ENCODE data around the gene VSTM4.

VSTM4 gene

DNA sequence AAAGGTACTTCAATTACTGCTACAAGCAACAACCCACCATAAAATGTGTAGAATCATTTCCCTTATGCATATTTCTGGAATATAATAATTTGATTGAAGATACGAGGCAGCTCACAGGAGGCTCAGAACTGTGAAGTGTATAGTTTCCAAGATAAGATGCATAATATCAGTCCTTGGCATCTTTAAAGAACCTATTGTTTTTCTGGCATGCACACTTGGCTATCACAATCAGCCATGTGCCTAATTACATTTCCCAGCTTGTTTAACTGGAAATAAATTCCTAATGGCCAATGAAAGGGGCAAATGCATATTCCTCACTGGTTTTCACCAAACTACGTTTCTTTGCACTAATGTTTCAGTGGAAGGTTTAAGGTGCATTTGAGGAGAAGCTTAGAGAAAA, 92.3 kb downstream of the VSTM4 start:
- H3K9me3 Mint-ChIP-seq = peaks cover 1 to 9% of the 10 kb centered on the region in 2 donors
- peaks cover 3% of the 10 kb centered on the region for H3K36me3 Mint-ChIP-seq (ENCODE audit: insufficient read depth)
- H3K27ac Mint-ChIP-seq = no peak overlapping the region
- ATAC-seq (replicated peaks) (no peak), DNase-seq (no peak)
- peaks cover 0 to 18% of the 10 kb centered on the region in 2 donors for H3K27me3 Mint-ChIP-seq
- peaks cover 0 to 5% of the 10 kb centered on the region in 2 donors for H3K4me1 Mint-ChIP-seq (ENCODE audit: low read depth in 2 of 2)
- no peak overlapping the region for H3K4me3 Mint-ChIP-seq

DNA sequence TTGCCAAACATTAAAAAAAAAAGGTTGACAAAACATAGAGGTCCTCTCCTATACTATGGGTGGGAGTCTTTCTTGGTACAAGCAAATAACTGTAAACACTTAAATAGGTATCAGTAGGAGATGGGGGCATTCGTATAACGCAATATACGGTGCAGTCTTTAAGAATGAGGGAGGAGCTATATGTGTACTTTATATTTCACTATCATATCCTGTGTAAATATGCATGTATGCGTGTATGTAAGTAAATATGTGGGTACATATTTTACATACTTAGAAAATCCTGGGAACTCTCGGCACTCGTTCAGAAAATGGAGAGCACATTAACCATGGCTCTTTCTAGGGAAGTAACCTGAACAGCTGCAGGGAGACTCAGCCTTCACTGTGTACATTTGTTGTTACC, 93.6 kb downstream of the VSTM4 start:
- Mint-ChIP-seq H3K9me3 (peaks cover 1 to 9% of the 10 kb centered on the region in 2 donors), H3K4me3 (no peak overlapping the region), H3K36me3 (ENCODE audit: insufficient read depth) (peaks cover 3% of the 10 kb centered on the region), H3K4me1 (ENCODE audit: low read depth in 2 of 2) (peaks cover 0 to 5% of the 10 kb centered on the region in 2 donors), H3K27ac (no peak overlapping the region), H3K27me3 (peaks cover 0 to 31% of the 10 kb centered on the region in 2 donors)
- ATAC-seq (replicated peaks) = no peak
- no peak for DNase-seq

GRCh38 chr10:49015700-49016099, 99.6 kb downstream of the VSTM4 start:
- no peak overlapping the region for H3K4me3 Mint-ChIP-seq

GRCh38 chr10:49012603-49013002, 102.7 kb downstream of the VSTM4 start:
- no peak for DNase-seq
- Mint-ChIP-seq H3K4me3 (no peak overlapping the region), H3K4me1 (ENCODE audit: low read depth in 2 of 2) (peaks cover 0 to 4% of the 10 kb centered on the region in 2 donors), H3K9me3 (no peaks in the 10 kb centered on the region), H3K27me3 (peaks cover 12 to 39% of the 10 kb centered on the region in 2 donors), H3K27ac (no peak overlapping the region), H3K36me3 (ENCODE audit: insufficient read depth) (peaks cover 6% of the 10 kb centered on the region)
- no peak for ATAC-seq (replicated peaks)

More at GRCh38 chr10:49015700-49016099, 99.6 kb downstream of the VSTM4 start:
- Mint-ChIP-seq H3K27me3 (peaks cover 12 to 55% of the 10 kb centered on the region in 2 donors), H3K9me3 (peaks cover 1 to 8% of the 10 kb centered on the region in 2 donors), H3K36me3 (ENCODE audit: insufficient read depth) (peaks cover 9% of the 10 kb centered on the region), H3K27ac (no peak overlapping the region), H3K4me1 (ENCODE audit: low read depth in 2 of 2) (no peaks in the 10 kb centered on the region)
- ATAC-seq (replicated peaks) (no peak), DNase-seq (no peak)

GRCh38 chr10:49011756-49012155, 103.6 kb downstream of the VSTM4 start:
- peaks cover 0 to 4% of the 10 kb centered on the region in 2 donors for H3K4me1 Mint-ChIP-seq (ENCODE audit: low read depth in 2 of 2)
- H3K4me3 Mint-ChIP-seq = no peak overlapping the region
- ATAC-seq (replicated peaks) = no peak
- DNase-seq = no peak
- H3K27me3 Mint-ChIP-seq = peaks cover 12 to 30% of the 10 kb centered on the region in 2 donors
- peaks cover 6% of the 10 kb centered on the region for H3K36me3 Mint-ChIP-seq (ENCODE audit: insufficient read depth)
- no peak overlapping the region for H3K27ac Mint-ChIP-seq
- no peaks in the 10 kb centered on the region for H3K9me3 Mint-ChIP-seq

- Mint-ChIP-seq H3K27ac (no peak overlapping the region), H3K9me3 (no peaks in the 10 kb centered on the region), H3K27me3 (peaks cover 12 to 26% of the 10 kb centered on the region in 2 donors), H3K36me3 (ENCODE audit: insufficient read depth) (peaks cover 6% of the 10 kb centered on the region), H3K4me1 (ENCODE audit: low read depth in 2 of 2) (peaks cover 0 to 4% of the 10 kb centered on the region in 2 donors), H3K4me3 (no peak overlapping the region)
- ATAC-seq (replicated peaks) = no peak
- DNase-seq = no peak
Observed at GRCh38 chr10:49010865-49011264, 104.5 kb downstream of the VSTM4 start.

GRCh38 chr10:49010295-49010694, 105.0 kb downstream of the VSTM4 start:
- Mint-ChIP-seq H3K9me3 (no peaks in the 10 kb centered on the region), H3K36me3 (ENCODE audit: insufficient read depth) (peaks cover 3% of the 10 kb centered on the region), H3K27ac (no peak overlapping the region), H3K4me3 (no peak overlapping the region), H3K4me1 (ENCODE audit: low read depth in 2 of 2) (peaks cover 0 to 4% of the 10 kb centered on the region in 2 donors), H3K27me3 (peaks cover 12 to 20% of the 10 kb centered on the region in 2 donors)
- ATAC-seq (replicated peaks) (no peak), DNase-seq (no peak)

DNA sequence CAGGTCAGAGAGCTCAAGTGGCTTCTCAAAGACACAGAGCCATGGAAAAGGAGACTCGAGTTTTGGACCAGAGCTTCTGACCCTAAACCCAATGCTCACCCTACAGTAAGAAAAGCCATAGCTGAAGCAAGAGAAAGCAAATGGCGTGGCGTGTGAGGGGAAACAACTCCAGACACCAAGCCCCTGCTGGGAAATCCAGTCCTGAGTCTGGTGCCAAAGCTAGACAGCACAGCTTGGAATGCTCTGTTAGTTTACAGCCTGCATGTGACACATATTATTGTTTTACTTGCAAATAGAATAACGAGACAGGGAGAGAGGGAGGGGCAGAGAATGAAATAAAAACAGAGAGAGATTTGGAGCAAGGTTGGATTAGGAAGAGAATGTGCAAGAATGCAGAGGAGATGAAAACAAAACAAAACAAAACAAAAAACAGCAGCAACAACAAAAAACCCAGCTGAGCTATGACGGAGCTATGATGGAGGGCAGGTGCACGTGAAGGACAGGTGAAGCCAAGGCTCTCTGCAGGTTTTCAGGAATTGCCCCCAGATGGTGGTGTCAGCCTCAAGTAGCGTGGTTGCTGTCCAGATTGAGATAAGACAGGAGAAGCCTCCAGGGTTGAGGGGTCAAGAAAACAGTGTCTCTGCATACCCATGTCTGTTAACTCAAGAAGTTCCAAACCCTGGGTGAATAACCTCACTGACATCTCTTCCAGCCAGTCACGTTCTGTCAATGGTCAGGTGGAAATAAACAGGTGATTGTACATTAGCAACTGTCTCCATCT, 105.9 kb downstream of the VSTM4 start:
- H3K4me3 Mint-ChIP-seq = no peak overlapping the region
- ATAC-seq (replicated peaks) (no peak), DNase-seq (no peak)
- H3K27me3 Mint-ChIP-seq = peaks cover 11 to 12% of the 10 kb centered on the region in 2 donors
- no peaks in the 10 kb centered on the region for H3K9me3 Mint-ChIP-seq
- H3K27ac Mint-ChIP-seq = no peak overlapping the region
- no peaks in the 10 kb centered on the region for H3K36me3 Mint-ChIP-seq (ENCODE audit: insufficient read depth)
- H3K4me1 Mint-ChIP-seq (ENCODE audit: low read depth in 2 of 2) = peaks cover 0 to 4% of the 10 kb centered on the region in 2 donors

DNA sequence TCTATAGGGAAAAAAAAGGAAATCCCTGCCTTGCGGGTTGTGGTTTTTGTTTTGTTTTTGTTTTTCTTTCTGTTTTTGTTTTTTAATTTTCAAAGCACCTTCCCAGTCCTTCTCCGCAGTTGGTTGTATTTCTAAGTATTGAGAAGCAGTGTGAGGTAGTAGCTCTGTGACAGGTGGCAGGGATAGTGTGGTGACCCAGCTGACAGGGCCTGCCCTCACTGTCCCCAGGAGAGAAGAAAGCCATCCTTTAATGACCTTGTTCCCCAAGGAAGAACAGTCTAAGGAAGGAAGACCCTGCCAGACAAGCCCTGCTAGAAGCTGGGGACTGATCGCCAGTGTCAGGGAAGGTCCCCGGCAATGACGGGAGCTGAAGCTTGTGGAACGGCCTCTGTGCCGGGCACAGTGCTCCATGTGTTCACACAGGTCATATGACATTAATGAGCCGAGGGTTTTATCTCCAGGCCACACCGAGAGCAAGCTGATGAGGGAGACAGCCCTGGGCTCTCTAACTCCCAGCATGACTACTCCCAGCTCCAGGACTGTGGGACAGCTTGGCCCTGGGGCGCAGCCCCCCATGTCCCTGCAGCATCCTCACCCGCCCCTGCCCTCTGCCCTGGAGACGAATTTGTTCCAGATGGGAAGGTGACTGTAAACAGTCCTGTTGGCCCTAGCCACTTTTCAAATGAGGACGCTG, 106.7 kb downstream of the VSTM4 start:
- Mint-ChIP-seq H3K4me1 (ENCODE audit: low read depth in 2 of 2) (peaks cover 0 to 4% of the 10 kb centered on the region in 2 donors), H3K4me3 (no peak overlapping the region), H3K9me3 (no peaks in the 10 kb centered on the region), H3K27ac (no peak overlapping the region), H3K27me3 (peaks cover 9 to 12% of the 10 kb centered on the region in 2 donors), H3K36me3 (ENCODE audit: insufficient read depth) (no peaks in the 10 kb centered on the region)
- DNase-seq = no peak
- ATAC-seq (replicated peaks) = no peak

DNA sequence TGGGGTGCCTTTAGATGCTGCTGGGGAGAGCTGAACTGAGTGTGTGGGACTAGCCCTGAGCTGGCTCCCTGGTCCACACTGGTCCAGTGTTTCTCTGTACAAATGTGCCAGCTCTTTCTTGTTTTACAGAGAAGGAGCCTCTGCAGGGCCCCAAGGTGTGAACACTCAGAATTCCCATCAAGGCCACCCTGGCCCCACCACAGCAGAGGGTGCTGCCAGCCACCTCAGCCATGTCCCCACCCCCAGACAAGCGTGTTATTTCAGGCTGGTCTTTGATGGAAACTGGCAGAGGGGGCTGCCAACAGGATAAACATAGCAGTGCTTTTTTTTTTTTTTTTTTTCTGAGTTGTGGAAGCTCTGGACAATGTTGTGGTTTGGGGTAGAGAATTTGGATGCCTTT, 107.2 kb downstream of the VSTM4 start:
- no peak overlapping the region for H3K27ac Mint-ChIP-seq
- no peak for DNase-seq
- peaks cover 9 to 12% of the 10 kb centered on the region in 2 donors for H3K27me3 Mint-ChIP-seq
- H3K36me3 Mint-ChIP-seq (ENCODE audit: insufficient read depth) = no peaks in the 10 kb centered on the region
- no peak overlapping the region for H3K4me3 Mint-ChIP-seq
- peaks cover 0 to 4% of the 10 kb centered on the region in 2 donors for H3K4me1 Mint-ChIP-seq (ENCODE audit: low read depth in 2 of 2)
- no peak for ATAC-seq (replicated peaks)
- H3K9me3 Mint-ChIP-seq = no peaks in the 10 kb centered on the region

- no peak overlapping the region for H3K4me3 Mint-ChIP-seq
- H3K9me3 Mint-ChIP-seq = no peaks in the 10 kb centered on the region
- DNase-seq (no peak), ATAC-seq (replicated peaks) (no peak)
- H3K27ac Mint-ChIP-seq = no peak overlapping the region
- H3K36me3 Mint-ChIP-seq (ENCODE audit: insufficient read depth) = no peaks in the 10 kb centered on the region
- peaks cover 0 to 4% of the 10 kb centered on the region in 2 donors for H3K4me1 Mint-ChIP-seq (ENCODE audit: low read depth in 2 of 2)
- H3K27me3 Mint-ChIP-seq = peaks cover 5 to 6% of the 10 kb centered on the region in 2 donors
Observed at GRCh38 chr10:49007129-49007528, 108.2 kb downstream of the VSTM4 start.

- no peaks in the 10 kb centered on the region for H3K9me3 Mint-ChIP-seq
- DNase-seq (no peak), ATAC-seq (replicated peaks) (no peak)
- H3K4me1 Mint-ChIP-seq (ENCODE audit: low read depth in 2 of 2) = peaks cover 0 to 4% of the 10 kb centered on the region in 2 donors
- H3K27me3 Mint-ChIP-seq = peaks cover 7 to 17% of the 10 kb centered on the region in 2 donors
- no peaks in the 10 kb centered on the region for H3K36me3 Mint-ChIP-seq (ENCODE audit: insufficient read depth)
- H3K4me3 Mint-ChIP-seq = no peak overlapping the region
- no peak overlapping the region for H3K27ac Mint-ChIP-seq
Observed at GRCh38 chr10:49005270-49005669, 110.1 kb downstream of the VSTM4 start.

- ATAC-seq (replicated peaks) (no peak), DNase-seq (no peak)
- H3K27me3 Mint-ChIP-seq = peaks cover 7 to 21% of the 10 kb centered on the region in 2 donors
- no peak overlapping the region for H3K27ac Mint-ChIP-seq
- no peak overlapping the region for H3K4me3 Mint-ChIP-seq
- H3K9me3 Mint-ChIP-seq = no peaks in the 10 kb centered on the region
- H3K4me1 Mint-ChIP-seq (ENCODE audit: low read depth in 2 of 2) = no peaks in the 10 kb centered on the region
- peaks cover 3% of the 10 kb centered on the region for H3K36me3 Mint-ChIP-seq (ENCODE audit: insufficient read depth)
Observed at GRCh38 chr10:49001870-49002672, 113.3 kb downstream of the VSTM4 start.

All from effector memory CD8-positive, alpha-beta T cell (primary cell).